D721Med (cell line): Measurements from ENCODE around the gene RNF34.
"Not testable (repeated sequence)": the region's sequence is repeated elsewhere in the genome, so short reads cannot be mapped to it uniquely, and the experiment has no call there.

Source experiments
- DNase-seq: peaks from one replicate; pipeline ENCODE4 v3.0.0; 2011; ENCODE audit warnings: low spot score; ENCODE audit not compliant: insufficient read length
- FAIRE-seq: peaks from 2 replicates; lab custom pipeline; 2011; peaks lifted over from hg19 to GRCh38; lab: Jason Lieb, UNC
- CTCF ChIP-seq: IDR thresholded peaks from 2 replicates; pipeline ENCODE4 v1.5.1; 2012; ENCODE audit warnings: mild to moderate bottlenecking, control low read depth; ENCODE audit not compliant: insufficient read depth; ENCODE audit errors: missing control alignments

RNF34 gene

GRCh38 chr12:121376754-121377697 lies 22.9 kb upstream of the RNF34 start:
- DNase-seq (no peak), FAIRE-seq (no peak)
- no peak for TF ChIP-seq CTCF

- TF ChIP-seq CTCF = no peak
- DNase-seq = no peak
- FAIRE-seq = no peak
These were observed 21.2 kb upstream of the RNF34 start for GRCh38 chr12:121378736-121379135.

- DNase-seq (no peak), FAIRE-seq (no peak)
- TF ChIP-seq CTCF = no peak
These were observed 20.0 kb upstream of the RNF34 start for GRCh38 chr12:121379945-121380344.

GRCh38 chr12:121383601-121384021 lies 16.3 kb upstream of the RNF34 start:
- DNase-seq (no peak), FAIRE-seq (no peak)
- no peak for TF ChIP-seq CTCF

GRCh38 chr12:121384891-121385290 lies 15.0 kb upstream of the RNF34 start:
- FAIRE-seq, DNase-seq: not testable (repeated sequence)

- TF ChIP-seq CTCF = no peak
- no peak for FAIRE-seq
- no peak for DNase-seq
These were observed 11.4 kb upstream of the RNF34 start for GRCh38 chr12:121388421-121388981.

GRCh38 chr12:121390856-121391255 lies 9.1 kb upstream of the RNF34 start:
- TF ChIP-seq CTCF = no peak
- FAIRE-seq (no peak), DNase-seq (no peak)
